A549 treated with Mapracorat at 1 μM for 4 hours (cell line): Measurements from ENCODE around the gene CES4A. TPM values are rescaled to one million over a fixed set of nuclear protein-coding genes. Genes with fewer than 3 reads are reported as not detected.

Experiments
- total RNA-seq: library from RNA; stranded (reverse); fragments of 200-300 nt; extraction: Qiagen RNA extraction; gene quantifications from 5 replicates; pipeline ENCODE4 v1.2.3, GENCODE V29; 2022

The CES4A gene
- 1.9 to 3.3 TPM (median 2.9 TPM) in 5 replicates for total RNA-seq

DNA sequence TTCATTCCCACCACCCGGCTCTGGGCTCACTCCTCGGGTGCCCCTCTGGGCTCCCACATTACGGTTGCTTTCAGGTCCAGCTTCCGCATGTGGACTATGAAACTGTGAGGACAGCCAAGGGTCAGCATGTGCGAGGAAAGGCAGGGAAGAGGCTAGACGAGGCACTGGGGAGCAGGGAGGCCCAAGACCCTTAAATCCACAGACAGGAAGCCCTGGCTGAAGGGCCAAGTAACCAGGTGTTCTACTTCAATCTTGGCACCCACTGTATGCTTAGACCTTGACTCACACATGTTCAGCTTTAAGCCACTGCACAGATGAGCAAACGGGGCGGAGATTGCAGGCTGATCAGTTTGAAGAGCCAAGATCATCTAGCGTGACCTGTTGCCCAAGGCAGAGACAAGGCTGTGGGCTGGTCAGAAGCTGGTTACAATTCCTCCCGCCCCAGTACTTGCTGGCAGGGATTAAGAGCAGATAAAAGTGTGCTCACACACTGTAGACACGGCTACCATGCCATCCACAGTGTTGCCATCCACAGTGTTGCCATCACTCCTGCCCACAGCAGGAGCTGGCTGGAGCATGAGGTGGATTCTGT is at the start of gene CES4A:
Gene CES4A (plus strand): TSS at position 393 of the 592 bp plus-strand sequence. CDS start 184 bp downstream, at position 577.

DNA sequence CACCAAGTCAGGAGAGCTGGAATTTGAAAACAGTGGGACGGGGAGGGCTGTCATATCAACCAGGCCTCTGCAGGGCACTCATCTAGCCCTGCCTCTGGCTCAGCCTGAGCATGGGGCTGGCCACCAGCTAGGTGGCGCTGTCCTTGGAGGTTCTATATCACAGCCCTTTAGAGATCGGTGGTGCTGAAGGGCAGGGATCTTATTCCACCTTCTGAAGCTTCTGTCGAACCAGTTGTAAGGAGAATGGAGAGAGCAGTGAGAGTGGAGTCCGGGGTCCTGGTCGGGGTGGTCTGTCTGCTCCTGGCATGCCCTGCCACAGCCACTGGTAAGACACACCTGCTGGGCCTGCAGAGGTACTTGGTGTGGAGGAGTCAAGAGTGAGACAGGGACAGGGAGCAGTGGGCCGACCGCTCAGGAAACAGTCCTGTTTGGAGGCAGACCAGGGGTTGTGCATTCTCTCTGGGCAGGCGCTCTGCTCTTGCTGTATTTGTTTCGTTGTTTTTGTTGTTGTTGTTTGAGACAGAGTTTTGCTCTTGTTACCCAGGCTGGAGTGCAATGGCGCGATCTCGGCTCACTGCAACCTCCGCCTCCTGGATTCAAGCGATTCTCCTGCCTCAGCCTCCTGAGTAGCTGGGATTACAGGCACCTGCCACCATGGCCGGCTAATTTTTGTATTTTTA is 27.2 kb upstream of the CES4A start, which contains the start of gene CES3:
Gene CES3 (plus strand): TSS at position 202 of the 680 bp plus-strand sequence. CDS start 42 bp downstream, at position 244.

DNA sequence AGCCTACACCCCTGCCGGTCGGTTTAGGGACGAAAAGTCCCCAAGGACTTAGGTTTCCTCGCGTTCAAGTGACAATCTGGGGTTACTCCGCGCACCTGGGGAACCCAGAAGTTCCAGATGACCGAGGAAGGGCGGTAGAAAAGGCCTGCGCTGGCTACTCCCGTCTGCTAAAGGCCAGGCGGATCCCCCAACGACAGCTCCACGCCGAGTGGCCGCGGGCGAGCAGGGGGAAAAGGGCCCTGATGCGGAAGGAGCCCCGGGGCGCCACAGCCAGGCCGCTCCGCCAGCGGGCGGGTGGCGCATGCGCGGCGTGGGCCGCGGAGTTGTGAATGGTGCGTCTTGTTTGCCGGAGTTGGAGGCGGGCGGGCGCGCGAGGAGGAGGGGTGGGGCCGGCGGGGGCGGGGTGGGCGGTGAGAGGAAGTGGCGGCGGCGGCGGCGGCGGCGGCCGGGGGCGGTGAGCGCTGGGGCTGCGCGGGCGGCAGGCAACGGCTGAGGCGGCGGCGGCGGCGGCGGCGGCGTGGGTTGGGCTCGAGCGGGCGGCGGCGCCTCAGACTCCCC is 40.4 kb downstream of the CES4A start, which contains the start of gene CBFB:
Gene CBFB (plus strand): TSS at position 454 of the 558 bp plus-strand sequence. CDS start 259 bp downstream, outside the sequence.

Other genes with a start within 250 kb of the CES4A start
- 41.2 to 52.7 TPM (median 48.3 TPM) in 5 replicates for gene DYNC1LI2, start 237.0 kb upstream of the CES4A start, total RNA-seq
- gene TERB1, start 187.0 kb upstream of the CES4A start, total RNA-seq, result not detected in 5 replicates
- 63.5 to 74.9 TPM (median 66.4 TPM) in 5 replicates for gene NAE1, start 157.6 kb upstream of the CES4A start, total RNA-seq
- 0.08 TPM in 1 of 5 replicates, not detected in the others for gene CA7, start 144.2 kb upstream of the CES4A start, total RNA-seq
- 4.4 to 6.5 TPM (median 6.3 TPM) in 5 replicates for gene PDP2, start 108.1 kb upstream of the CES4A start, total RNA-seq
- gene CDH16, start 69.7 kb upstream of the CES4A start, total RNA-seq, result 3.7 to 4.9 TPM (median 4.4 TPM) in 5 replicates
- gene RRAD, start 63.1 kb upstream of the CES4A start, total RNA-seq, result 27.6 to 46.6 TPM (median 39.4 TPM) in 5 replicates
- 148 to 193 TPM (median 178 TPM) in 5 replicates for gene CIAO2B, start 54.2 kb upstream of the CES4A start, total RNA-seq
- 29.3 to 37.6 TPM (median 32.1 TPM) in 5 replicates for gene CES2, start 53.1 kb upstream of the CES4A start, total RNA-seq
- 2.3 to 3.6 TPM (median 2.4 TPM) in 5 replicates for gene CES3, start 27.3 kb upstream of the CES4A start, total RNA-seq
- gene CBFB, start 40.6 kb downstream of the CES4A start, total RNA-seq, result 43.4 to 64.6 TPM (median 52.4 TPM) in 5 replicates
- gene PHAF1, start 121.4 kb downstream of the CES4A start, total RNA-seq, result 22.3 to 24.6 TPM (median 22.8 TPM) in 5 replicates
- gene B3GNT9, start 162.4 kb downstream of the CES4A start, total RNA-seq, result 7.4 to 10.0 TPM (median 9.2 TPM) in 5 replicates
- gene TRADD, start 171.3 kb downstream of the CES4A start, total RNA-seq, result 15.2 to 21.9 TPM (median 21.3 TPM) in 5 replicates
- gene FBXL8, start 171.4 kb downstream of the CES4A start, total RNA-seq, result 5.8 to 11.5 TPM (median 8.5 TPM) in 5 replicates
- gene HSF4, start 176.2 kb downstream of the CES4A start, total RNA-seq, result 12.2 to 21.9 TPM (median 16.8 TPM) in 5 replicates
- gene NOL3, start 181.9 kb downstream of the CES4A start, total RNA-seq, result 73.1 to 97.4 TPM (median 92.2 TPM) in 5 replicates
- 4.2 to 8.5 TPM (median 6.5 TPM) in 5 replicates for gene MATCAP1, start 195.4 kb downstream of the CES4A start, total RNA-seq
- gene EXOC3L1, start 201.5 kb downstream of the CES4A start, total RNA-seq, result 0.06 to 0.32 TPM (median 0.23 TPM) in 4 of 5 replicates, not detected in the other
- gene E2F4, start 203.6 kb downstream of the CES4A start, total RNA-seq, result 81.7 to 103 TPM (median 94.2 TPM) in 5 replicates
- gene ELMO3, start 210.5 kb downstream of the CES4A start, total RNA-seq, result 0.70 to 1.8 TPM (median 1.1 TPM) in 5 replicates
- 82.1 to 103 TPM (median 91.2 TPM) in 5 replicates for gene TMEM208, start 238.5 kb downstream of the CES4A start, total RNA-seq